Uterus (tissue), 4 donors: ENCODE data around the gene ZNF578. TPM values are rescaled to one million over a fixed set of nuclear protein-coding genes. Genes with fewer than 3 reads are reported as not detected.
A peak's percentile ranks its signal among the peaks of the same experiment; 100 is the strongest.
"Not testable (repeated sequence)": the region's sequence is repeated elsewhere in the genome, so short reads cannot be mapped to it uniquely, and the experiment has no call there.

ENCODE experiments used
- DNase-seq, 2 donors: peaks; one replicate each; pipeline ENCODE4 v3.0.0-alpha.2; 2019 to 2020
- H3K27ac ChIP-seq, 2 donors: fragments of 200-600 bp; sonication (generic); 1 replicate in 1 of 2; 2 replicates in 1 of 2; pipeline ENCODE4 v1.5.1; 2016 to 2018
- H3K27me3 ChIP-seq, 2 donors: fragments of 200-600 bp; sonication (generic); one replicate each; pipeline ENCODE4 v1.5.1; 2018 to 2019; ENCODE audit warnings: control low read depth in 1 of 2
- H3K36me3 ChIP-seq, 2 donors: fragments of 200-600 bp; sonication (generic); one replicate each; pipeline ENCODE4 v1.5.1; 2019; ENCODE audit warnings: control low read depth in 1 of 2
- H3K4me1 ChIP-seq, 2 donors: fragments of 200-600 bp; sonication (generic); one replicate each; pipeline ENCODE4 v1.5.1; 2018 to 2019; ENCODE audit warnings: control low read depth in 1 of 2
- H3K4me3 ChIP-seq, 2 donors: fragments of 200-600 bp; sonication (generic); 1 replicate in 1 of 2; 2 replicates in 1 of 2; pipeline ENCODE4 v1.5.1; 2018 to 2019; ENCODE audit warnings: mild to moderate bottlenecking in 1 of 2
- H3K9me3 ChIP-seq, 2 donors: fragments of 200-600 bp; sonication (generic); one replicate each; pipeline ENCODE4 v1.5.1; 2019; ENCODE audit warnings: control low read depth in 1 of 2
- CTCF ChIP-seq, 4 experiments: fragments of 200-600 bp in 2 of 4; fragments of 450-650 bp in 2 of 4; sonication (generic) in 2 of 4; IDR thresholded peaks; one replicate each; pipeline ENCODE4 v1.5.1; 2016 to 2019; ENCODE audit warnings: antibody characterized with exemption in 4 of 4, mild to moderate bottlenecking in 2 of 4, moderate library complexity in 1 of 4
- POLR2A ChIP-seq, 2 donors: fragments of 450-650 bp; IDR thresholded peaks; one replicate each; pipeline ENCODE4 v1.6.1; 2016; ENCODE audit warnings: antibody characterized with exemption in 2 of 2, mild to moderate bottlenecking in 1 of 2, moderate library complexity in 1 of 2
- intact Hi-C: fragments of 100-400 bp; cut with DNase I; formaldehyde crosslinking; loops from one replicate; pipeline ENCODE4 v1.15.1; 2023; ENCODE audit warnings: low total_unique reads
- total RNA-seq, 4 donors: library from RNA; depleted of rRNA in 3 of 4; stranded (reverse); fragments of >200 nt in 3 of 4; gene quantifications; one replicate each; pipeline versions ENCODE4 v1.1.0 to v1.2.4, GENCODE V29; 2014 to 2023
- donor health status: DM: yes; HTN: yes; CAD: no.

The ZNF578 gene
- total RNA-seq, 4 donors from 2014 or later: 6.7 to 17.1 (median 10.6) TPM

GRCh38 chr19:52535771-52536447, 82.6 kb downstream of the ZNF578 start:
- H3K27me3 ChIP-seq: no peaks in the 10 kb centered on the region
- intact Hi-C loops: no loop called here
- TF ChIP-seq POLR2A (IDR thresholded peaks at IDR 0.05) (peak in 1 of 2 donors; percentile 30), CTCF (IDR thresholded peaks at IDR 0.05) (peak in 1 of 4 experiments; percentile 47)
- peak; percentile 87 to 89 for DNase-seq
- H3K36me3 ChIP-seq: no peaks in the 10 kb centered on the region
- H3K27ac ChIP-seq: peak overlapping the region; percentile 39 to 81
- no peaks in the 10 kb centered on the region for H3K9me3 ChIP-seq
- no peaks in the 10 kb centered on the region for H3K4me1 ChIP-seq
- H3K4me3 ChIP-seq: peak overlapping the region; percentile 49 to 60

- no peaks in the 10 kb centered on the region for H3K27me3 ChIP-seq
- peak in 1 of 2 donors; percentile 28 for DNase-seq
- intact Hi-C loops: no loop called here
Observed at GRCh38 chr19:52536448-52536800, 83.1 kb downstream of the ZNF578 start.

GRCh38 chr19:52538815-52539214, 85.5 kb downstream of the ZNF578 start:
- H3K27ac ChIP-seq, H3K4me1 ChIP-seq, H3K27me3 ChIP-seq, H3K4me3 ChIP-seq, DNase-seq, H3K9me3 ChIP-seq, H3K36me3 ChIP-seq, intact Hi-C loops: not testable (repeated sequence)

More at GRCh38 chr19:52536448-52536800, 83.1 kb downstream of the ZNF578 start:
- TF ChIP-seq CTCF (IDR thresholded peaks at IDR 0.05) (no peak), POLR2A (IDR thresholded peaks at IDR 0.05) (no peak)
- peak overlapping the region; percentile 49 to 60 for H3K4me3 ChIP-seq
- no peaks in the 10 kb centered on the region for H3K9me3 ChIP-seq
- H3K27ac ChIP-seq: peak overlapping the region; percentile 39 to 81
- H3K4me1 ChIP-seq: no peaks in the 10 kb centered on the region
- H3K36me3 ChIP-seq: no peaks in the 10 kb centered on the region

GRCh38 chr19:52541176-52541575, 87.8 kb downstream of the ZNF578 start:
- H3K36me3 ChIP-seq, H3K27ac ChIP-seq, H3K9me3 ChIP-seq, H3K27me3 ChIP-seq, DNase-seq, H3K4me1 ChIP-seq, intact Hi-C loops, H3K4me3 ChIP-seq: not testable (repeated sequence)

GRCh38 chr19:52541608-52542007, 88.3 kb downstream of the ZNF578 start:
- intact Hi-C loops: no loop called here
- TF ChIP-seq CTCF (IDR thresholded peaks at IDR 0.05) (no peak), POLR2A (IDR thresholded peaks at IDR 0.05) (no peak)
- H3K4me1 ChIP-seq: no peaks in the 10 kb centered on the region
- no peak overlapping the region for H3K27ac ChIP-seq
- H3K4me3 ChIP-seq: no peak overlapping the region
- H3K27me3 ChIP-seq: no peaks in the 10 kb centered on the region
- no peak for DNase-seq
- no peaks in the 10 kb centered on the region for H3K36me3 ChIP-seq
- no peaks in the 10 kb centered on the region for H3K9me3 ChIP-seq

- H3K4me3 ChIP-seq, H3K27me3 ChIP-seq, DNase-seq, H3K36me3 ChIP-seq, H3K9me3 ChIP-seq, intact Hi-C loops, H3K4me1 ChIP-seq, H3K27ac ChIP-seq: not testable (repeated sequence)
Observed at GRCh38 chr19:52542541-52542940, 89.2 kb downstream of the ZNF578 start.
